H9 (cell line): ENCODE results near the gene KIAA1328. TPM values are rescaled to one million over a fixed set of nuclear protein-coding genes. Genes with fewer than 3 reads are reported as not detected.

Experiments used
- DNase-seq: peaks from one replicate; pipeline ENCODE4 v3.0.0-alpha.2; 2017
- H2AFZ ChIP-seq: one replicate; pipeline ENCODE4 v1.6.1; 2013; ENCODE audit warnings: mild to moderate bottlenecking, low read length, control low read depth, moderate library complexity
- H2AK5ac ChIP-seq: 2 replicates; pipeline ENCODE4 v1.6.1; 2013; ENCODE audit warnings: low read length, control low read depth, mixed read lengths; ENCODE audit not compliant: insufficient read length
- H2BK120ac ChIP-seq: one replicate; pipeline ENCODE4 v1.6.1; 2013; ENCODE audit warnings: low read depth, mild to moderate bottlenecking, low read length, control low read depth, inconsistent platforms; ENCODE audit not compliant: poor library complexity, severe bottlenecking
- H2BK12ac ChIP-seq: 2 replicates; pipeline ENCODE4 v1.6.1; 2013; ENCODE audit warnings: low read length, control low read depth, mixed read lengths, low read depth; ENCODE audit not compliant: insufficient read length
- H2BK15ac ChIP-seq: 2 replicates; pipeline ENCODE4 v1.6.1; 2013; ENCODE audit warnings: low read depth, low read length, control low read depth
- H2BK20ac ChIP-seq: one replicate; pipeline ENCODE4 v1.6.1; 2013; ENCODE audit warnings: low read depth, mild to moderate bottlenecking, low read length, control low read depth, inconsistent platforms; ENCODE audit not compliant: poor library complexity, severe bottlenecking
- H2BK5ac ChIP-seq: 2 replicates; pipeline ENCODE4 v1.6.1; 2013; ENCODE audit warnings: low read length, control low read depth, mixed read lengths; ENCODE audit not compliant: insufficient read length
- H3K14ac ChIP-seq: 2 replicates; pipeline ENCODE4 v1.6.1; 2013; ENCODE audit warnings: low read length, control low read depth; ENCODE audit not compliant: insufficient read depth
- H3K18ac ChIP-seq: 2 replicates; pipeline ENCODE4 v1.6.1; 2013; ENCODE audit warnings: low read depth, mild to moderate bottlenecking, mixed read lengths, low read length, control low read depth; ENCODE audit not compliant: insufficient read length
- H3K23ac ChIP-seq: 2 replicates; pipeline ENCODE4 v1.6.1; 2013; ENCODE audit warnings: low read length, control low read depth, mixed read lengths, low read depth; ENCODE audit not compliant: insufficient read length
- H3K23me2 ChIP-seq: 2 replicates; pipeline ENCODE4 v1.6.1; 2013; ENCODE audit warnings: low read depth, mild to moderate bottlenecking, mixed read lengths, low read length, control low read depth; ENCODE audit not compliant: insufficient read length, poor library complexity, severe bottlenecking
- H3K27ac ChIP-seq: 2 replicates; pipeline ENCODE4 v1.5.1; 2013; ENCODE audit warnings: low read length, control low read depth, mixed read lengths, low read depth; ENCODE audit not compliant: insufficient read length
- H3K27me3 ChIP-seq: 2 replicates; pipeline ENCODE4 v1.6.1; 2013; ENCODE audit warnings: low read length, control low read depth, inconsistent platforms; ENCODE audit not compliant: insufficient read depth
- H3K4ac ChIP-seq: 2 replicates; pipeline ENCODE4 v1.6.1; 2013; ENCODE audit warnings: low read depth, mild to moderate bottlenecking, control low read depth, inconsistent platforms, low read length, moderate library complexity
- H3K4me1 ChIP-seq: 2 replicates; pipeline ENCODE4 v1.6.1; 2013; ENCODE audit warnings: low read length, control low read depth, inconsistent platforms; ENCODE audit not compliant: insufficient read depth
- H3K4me2 ChIP-seq: 2 replicates; pipeline ENCODE4 v1.6.1; 2013; ENCODE audit warnings: low read length, control low read depth, mixed read lengths; ENCODE audit not compliant: insufficient read length, insufficient read depth
- H3K56ac ChIP-seq: 2 replicates; pipeline ENCODE4 v1.6.1; 2013; ENCODE audit warnings: low read depth, mild to moderate bottlenecking, mixed read lengths, low read length, control low read depth; ENCODE audit not compliant: insufficient read length
- H3K79me1 ChIP-seq: 2 replicates; pipeline ENCODE4 v1.6.1; 2013; ENCODE audit warnings: low read depth, mild to moderate bottlenecking, moderate library complexity, low read length, control low read depth, inconsistent platforms; ENCODE audit not compliant: insufficient read depth, poor library complexity, severe bottlenecking
- H3K79me2 ChIP-seq: 2 replicates; pipeline ENCODE4 v1.6.1; 2013; ENCODE audit warnings: low read length, control low read depth, inconsistent platforms; ENCODE audit not compliant: insufficient read depth
- H3K9ac ChIP-seq: 2 replicates; pipeline ENCODE4 v1.6.1; 2013; ENCODE audit warnings: low read length, control low read depth, mixed read lengths; ENCODE audit not compliant: insufficient read length; ENCODE audit errors: extremely low read depth
- H3K9me3 ChIP-seq: one replicate; pipeline ENCODE4 v1.6.1; 2013; ENCODE audit warnings: low read depth, low read length, inconsistent platforms; ENCODE audit not compliant: control insufficient read depth
- H3T11ph ChIP-seq: one replicate; pipeline ENCODE4 v1.6.1; 2013; ENCODE audit warnings: mild to moderate bottlenecking, low read length, control low read depth, inconsistent platforms
- H4K20me1 ChIP-seq: one replicate; pipeline ENCODE4 v1.6.1; 2013; ENCODE audit not compliant: control insufficient read depth, insufficient read length, insufficient read depth
- H4K5ac ChIP-seq: 2 replicates; pipeline ENCODE4 v1.6.1; 2013; ENCODE audit warnings: low read depth, mild to moderate bottlenecking, mixed read lengths, low read length, control low read depth; ENCODE audit not compliant: insufficient read length
- H4K8ac ChIP-seq: replicated peaks from 2 replicates; pipeline ENCODE4 v1.6.1; 2013; ENCODE audit warnings: low read length, control low read depth, mixed read lengths, low read depth; ENCODE audit not compliant: insufficient read length
- H4K91ac ChIP-seq: 2 replicates; pipeline ENCODE4 v1.6.1; 2013; ENCODE audit warnings: low read depth, mild to moderate bottlenecking, moderate library complexity, mixed read lengths, low read length, control low read depth; ENCODE audit not compliant: insufficient read length
- H3K27ac Mint-ChIP-seq, 3 experiments: 2 replicates in 2 of 3; 3 replicates in 1 of 3; pipeline ENCODE4 v1.8.0; 2020 to 2021; ENCODE audit warnings: mixed read lengths in 3 of 3, mild to moderate bottlenecking in 1 of 3, moderate library complexity in 1 of 3
- H3K27me3 Mint-ChIP-seq: 2 replicates; pipeline ENCODE4 v1.8.0; 2021; ENCODE audit warnings: low read depth, mild to moderate bottlenecking, moderate library complexity, mixed read lengths
- H3K36me3 Mint-ChIP-seq, 3 experiments: 2 replicates in 2 of 3; 3 replicates in 1 of 3; pipeline ENCODE4 v1.8.0; 2020 to 2021; ENCODE audit warnings: low read depth in 3 of 3, mixed read lengths in 3 of 3; ENCODE audit not compliant: insufficient read depth in 1 of 3
- H3K4me1 Mint-ChIP-seq, 2 experiments: 2 replicates each; pipeline ENCODE4 v1.8.0; 2020; ENCODE audit warnings: mixed read lengths in 2 of 2
- H3K4me3 Mint-ChIP-seq, 2 experiments: 2 replicates in 1 of 2; 3 replicates in 1 of 2; pipeline ENCODE4 v1.8.0; 2020 to 2021; ENCODE audit warnings: mild to moderate bottlenecking in 2 of 2, mixed read lengths in 2 of 2, moderate library complexity in 1 of 2
- H3K9me3 Mint-ChIP-seq, 2 experiments: 2 replicates in 1 of 2; 3 replicates in 1 of 2; pipeline ENCODE4 v1.8.0; 2020; ENCODE audit warnings: mild to moderate bottlenecking in 2 of 2, mixed read lengths in 2 of 2, moderate library complexity in 1 of 2
- WGBS: extraction: QIAGEN DNeasy Blood & Tissue Kit; methylation state at CpG from one replicate; pipeline ENCODE4 v1.1.7; 2013; ENCODE audit warnings: missing lambda C conversion rate, low lambda C conversion rate, mixed read lengths; ENCODE audit not compliant: insufficient read length; ENCODE audit errors: extremely low coverage; 5-methylcytosine and 5-hydroxymethylcytosine counted together
- total RNA-seq: library from RNA; stranded (reverse); gene quantifications from 2 replicates; pipeline ENCODE4 v1.2.1, GENCODE V29; 2021
- TF ChIP-seq, protein P1 (sequence below): fragments of 200-600 bp; sonication (generic); conservative IDR thresholded peaks from 3 replicates; pipeline ENCODE4 v1.8.0; 2021; ENCODE audit warnings: antibody characterized with exemption, mild to moderate bottlenecking

The KIAA1328 gene
- total RNA-seq, 1 experiment from 2014 or later: 4.9 TPM

DNA sequence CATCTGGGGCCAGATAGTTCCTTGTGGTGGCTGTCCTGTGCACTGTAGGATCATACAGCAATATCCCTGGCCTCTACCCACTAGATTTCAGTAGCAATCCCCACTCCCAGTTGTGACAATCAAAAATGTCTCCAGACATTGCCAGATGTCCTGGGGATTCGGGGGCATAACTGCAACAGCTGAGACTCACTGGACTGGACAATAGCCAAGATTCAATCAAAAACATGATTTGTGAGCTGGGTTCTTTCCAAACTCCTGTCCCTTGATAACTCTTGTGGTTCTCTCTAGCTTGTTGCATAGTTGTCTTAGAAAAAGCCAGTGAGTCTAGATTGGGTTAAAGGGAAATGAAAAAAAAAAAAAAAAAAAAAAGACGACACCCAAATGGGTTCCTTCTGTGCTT lies 443.3 kb downstream of the KIAA1328 start:
- Histone ChIP-seq H3K27me3 (no peaks in the 10 kb centered on the region), H2BK120ac (no peak overlapping the region), H3K9ac (no peak overlapping the region), H3K23me2 (no peaks in the 10 kb centered on the region), H3K79me2 (no peaks in the 10 kb centered on the region), H4K5ac (no peak overlapping the region), H3K4ac (no peak overlapping the region), H3K79me1 (no peaks in the 10 kb centered on the region), H2BK12ac (no peak overlapping the region), H3K4me2 (no peak overlapping the region), H3T11ph (no peak overlapping the region), H4K91ac (no peak overlapping the region), H3K9me3 (no peaks in the 10 kb centered on the region), H2AK5ac (no peak overlapping the region), H2BK5ac (no peak overlapping the region), H3K18ac (no peak overlapping the region), H3K27ac (no peak overlapping the region), H3K4me1 (no peaks in the 10 kb centered on the region), H3K56ac (no peak overlapping the region), H4K8ac (no peak overlapping the region), H3K23ac (no peak overlapping the region), H2AFZ (no peak overlapping the region), H4K20me1 (no peaks in the 10 kb centered on the region), H3K14ac (no peak overlapping the region), H2BK15ac (no peak overlapping the region), H2BK20ac (no peak overlapping the region)
- Mint-ChIP-seq H3K4me3 (no peak overlapping the region), H3K27ac (no peak overlapping the region), H3K27me3 (peaks cover 30% of the 10 kb centered on the region), H3K4me1 (peaks cover 6 to 11% of the 10 kb centered on the region in 2 experiments; a peak in 3 of 4 replicates), H3K9me3 (peaks cover 0 to 3% of the 10 kb centered on the region in 2 experiments; a peak in 3 of 5 replicates), H3K36me3 (no peaks in the 10 kb centered on the region)
- TF ChIP-seq, protein P1, sequence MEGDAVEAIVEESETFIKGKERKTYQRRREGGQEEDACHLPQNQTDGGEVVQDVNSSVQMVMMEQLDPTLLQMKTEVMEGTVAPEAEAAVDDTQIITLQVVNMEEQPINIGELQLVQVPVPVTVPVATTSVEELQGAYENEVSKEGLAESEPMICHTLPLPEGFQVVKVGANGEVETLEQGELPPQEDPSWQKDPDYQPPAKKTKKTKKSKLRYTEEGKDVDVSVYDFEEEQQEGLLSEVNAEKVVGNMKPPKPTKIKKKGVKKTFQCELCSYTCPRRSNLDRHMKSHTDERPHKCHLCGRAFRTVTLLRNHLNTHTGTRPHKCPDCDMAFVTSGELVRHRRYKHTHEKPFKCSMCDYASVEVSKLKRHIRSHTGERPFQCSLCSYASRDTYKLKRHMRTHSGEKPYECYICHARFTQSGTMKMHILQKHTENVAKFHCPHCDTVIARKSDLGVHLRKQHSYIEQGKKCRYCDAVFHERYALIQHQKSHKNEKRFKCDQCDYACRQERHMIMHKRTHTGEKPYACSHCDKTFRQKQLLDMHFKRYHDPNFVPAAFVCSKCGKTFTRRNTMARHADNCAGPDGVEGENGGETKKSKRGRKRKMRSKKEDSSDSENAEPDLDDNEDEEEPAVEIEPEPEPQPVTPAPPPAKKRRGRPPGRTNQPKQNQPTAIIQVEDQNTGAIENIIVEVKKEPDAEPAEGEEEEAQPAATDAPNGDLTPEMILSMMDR: no peak
- no peak for DNase-seq
- WGBS: no CpG with 5 or more reads among the region's 2 CpGs
